T-helper 1 cell (primary cell): Measurements from ENCODE around the gene CAVIN1.
"Not testable (repeated sequence)": the region's sequence is repeated elsewhere in the genome, so short reads cannot be mapped to it uniquely, and the experiment has no call there.

Experiments
- DNase-seq, 5 donors: peaks; one replicate each; pipeline ENCODE4 v3.0.0-alpha.2; 2012 to 2020
- total RNA-seq, 4 donors: gene quantifications; one replicate each; lab custom pipeline; 2026; lab: John Stamatoyannopoulos, UW

The CAVIN1 gene
- 0.47 to 1.1 (median 0.69) reads per million in 4 donors for total RNA-seq

- DNase-seq, result no peak
Observed at GRCh38 chr17:42422958-42423712, at the start of gene CAVIN1. Gene CAVIN1 (minus strand): TSS chr17:42423256. CDS start chr17:42423097, 159 bp downstream.

DNA sequence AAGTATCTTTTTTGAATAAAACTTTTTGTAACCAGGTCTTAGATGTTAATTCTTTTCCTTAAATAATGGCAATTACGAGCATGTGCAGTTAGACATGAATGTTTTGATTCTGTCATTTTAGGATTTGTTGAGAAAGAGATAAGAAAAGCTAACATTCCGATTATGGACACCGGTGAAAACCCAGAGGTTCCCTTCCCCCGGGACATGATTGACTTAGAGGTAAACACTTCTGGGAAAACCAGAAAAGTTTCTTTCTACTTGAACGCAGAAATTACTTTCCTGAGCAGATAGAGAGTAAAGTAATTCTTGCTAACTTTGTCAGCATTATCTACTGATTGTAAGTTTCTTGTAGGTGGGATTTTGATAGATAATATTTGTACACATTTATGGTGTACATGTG, 44.8 kb upstream of the CAVIN1 start:
- DNase-seq, result no peak

- DNase-seq, result no peak
Observed at GRCh38 chr17:42463976-42464400, 40.9 kb upstream of the CAVIN1 start.

DNA sequence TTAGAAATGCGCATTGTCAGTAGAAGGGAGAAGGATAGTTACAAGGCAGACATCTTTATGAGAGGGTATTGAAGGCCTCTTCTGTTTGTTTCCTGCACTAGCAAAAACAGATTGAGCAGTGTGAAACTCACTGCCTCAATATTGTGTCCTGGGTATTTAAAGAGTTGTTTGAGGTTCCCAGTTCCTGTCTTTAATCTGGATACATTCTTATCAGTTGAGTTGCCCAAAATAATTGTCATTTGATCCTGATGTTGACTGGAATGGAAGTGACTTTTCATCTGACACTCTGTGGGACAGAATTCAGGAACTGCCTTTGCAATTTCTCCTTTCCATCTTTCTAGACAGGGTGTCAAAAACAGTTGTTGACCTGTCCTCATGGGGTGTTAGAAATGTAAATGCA, 37.3 kb upstream of the CAVIN1 start:
- no peak for DNase-seq

DNA sequence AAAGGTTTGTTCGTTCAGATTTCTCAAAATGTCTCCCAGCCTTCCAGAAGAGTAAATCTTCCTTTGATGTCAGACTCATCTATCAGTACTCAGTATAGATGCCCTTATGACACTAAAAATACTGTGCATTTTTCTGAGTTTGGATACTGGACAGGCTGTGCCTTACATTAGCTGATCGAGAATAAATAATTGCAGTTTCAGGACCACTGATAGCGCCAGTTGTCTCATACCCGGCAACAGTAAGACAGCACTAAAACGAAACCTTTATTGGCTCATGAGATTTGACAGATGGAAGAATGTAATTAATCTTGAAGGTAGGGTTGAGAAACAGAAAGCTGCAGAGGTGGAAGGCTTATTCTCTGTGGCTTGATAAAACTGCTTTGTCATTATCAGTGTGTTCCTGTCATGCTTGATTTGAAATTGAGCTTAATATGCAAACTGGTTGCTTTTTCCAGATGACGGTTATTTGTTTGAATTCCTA, 36.8 kb upstream of the CAVIN1 start:
- DNase-seq, result peak in 1 of 5 donors; percentile 50

DNA sequence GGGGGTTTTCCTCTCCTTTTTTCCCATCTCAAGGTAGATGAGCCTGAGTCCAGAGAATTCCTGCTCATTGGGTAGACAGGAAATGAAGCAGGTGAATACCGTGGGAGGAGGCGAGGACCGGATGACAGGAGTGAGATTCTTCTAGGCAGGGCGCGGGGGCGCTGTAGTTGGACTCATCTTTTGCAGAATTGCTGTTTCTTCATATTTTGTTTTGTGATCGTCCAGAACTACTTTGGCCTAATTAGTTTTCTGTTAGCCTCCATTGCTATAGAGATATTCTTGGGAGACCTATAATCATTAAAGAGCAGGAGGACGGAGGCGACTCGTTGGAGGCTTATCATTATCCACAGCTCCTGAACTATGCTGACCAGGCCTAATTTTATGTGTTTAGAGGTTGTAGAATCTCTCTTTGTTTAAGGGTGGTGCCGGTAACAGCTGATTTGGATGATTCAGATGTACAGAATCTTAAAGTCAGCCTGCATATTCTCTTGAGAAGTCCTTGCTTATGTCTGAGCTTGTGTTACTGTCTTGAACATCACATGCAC, 36.3 kb upstream of the CAVIN1 start:
- DNase-seq, result peak in 1 of 5 donors; percentile 20

DNA sequence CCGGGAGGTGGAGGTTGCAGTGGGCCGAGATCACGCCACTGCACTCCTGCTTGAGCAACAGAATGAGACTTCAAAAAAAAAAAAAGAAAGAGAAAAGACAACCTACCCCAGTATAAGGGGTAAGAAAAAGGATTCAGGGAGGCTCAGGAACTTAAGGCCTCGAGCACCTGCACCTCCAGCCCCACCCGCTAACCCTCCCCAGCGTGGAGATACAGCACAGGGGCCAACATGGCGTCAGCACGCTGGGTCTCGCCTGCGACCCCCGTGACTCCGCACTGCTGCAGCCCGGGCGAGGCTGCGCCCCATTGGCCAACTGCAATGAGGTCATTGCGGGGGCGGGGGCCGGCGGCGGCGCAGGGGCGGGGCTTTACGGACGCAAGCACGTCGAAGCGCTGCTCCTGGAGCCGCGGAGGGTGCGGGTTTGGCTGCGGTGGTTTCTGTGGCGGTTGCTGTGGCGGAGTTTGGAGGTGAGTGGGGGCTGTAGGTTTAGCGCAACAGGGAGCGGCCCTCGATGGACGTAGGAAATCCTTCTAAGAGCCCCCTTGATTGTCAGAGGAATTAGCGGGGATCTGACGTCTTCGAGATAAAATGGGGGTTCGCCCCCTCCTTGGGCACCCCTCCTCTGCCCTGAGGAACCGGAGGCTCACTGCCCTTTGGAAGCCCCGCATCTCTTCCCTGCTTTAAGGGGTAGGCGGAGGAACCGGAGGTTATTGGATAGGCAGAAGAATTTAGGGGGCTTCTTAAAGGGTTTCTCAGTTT, 35.6 kb upstream of the CAVIN1 start, which contains the start of gene ATP6V0A1:
Gene ATP6V0A1 (plus strand): TSS at position 382 of the 759 bp plus-strand sequence. CDS start 2,017 bp downstream, outside the sequence.
- peak; percentile 62 to 86 (median 79) for DNase-seq

DNA sequence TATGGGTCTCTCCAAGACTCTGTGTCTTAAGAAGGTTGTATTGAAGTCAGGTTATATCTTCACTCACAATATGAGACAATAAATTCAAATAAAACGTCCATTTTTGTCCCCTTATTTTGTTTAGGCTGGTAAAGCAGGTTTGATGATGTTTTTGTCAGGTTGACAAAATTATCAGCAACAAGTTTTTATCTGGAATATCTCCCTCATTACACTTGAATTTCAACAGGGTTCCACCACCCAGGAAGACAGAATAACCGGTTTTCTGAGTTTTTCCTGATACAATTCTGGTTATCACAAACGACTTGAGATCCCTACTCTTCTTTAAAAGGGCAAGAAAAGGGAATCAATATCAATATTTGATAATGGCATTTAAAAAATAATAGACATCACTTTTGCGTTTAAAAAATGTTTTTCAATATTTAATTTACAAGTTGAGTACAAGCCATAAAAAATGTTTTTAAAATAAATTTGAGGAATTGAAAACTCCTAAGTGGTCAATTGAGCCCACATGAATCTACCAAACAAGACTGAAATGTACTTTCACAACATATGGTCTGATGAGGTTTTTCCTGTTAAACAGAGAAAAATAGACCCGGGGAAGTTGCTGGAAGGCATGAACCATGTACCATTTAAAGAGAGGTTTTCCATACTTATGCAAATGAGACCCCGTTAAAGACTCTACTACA, 34.2 kb upstream of the CAVIN1 start:
- no peak for DNase-seq

GRCh38 chr17:42456223-42457106, 33.4 kb upstream of the CAVIN1 start:
- DNase-seq, result peak in 2 of 5 donors; percentile 11 to 65

DNA sequence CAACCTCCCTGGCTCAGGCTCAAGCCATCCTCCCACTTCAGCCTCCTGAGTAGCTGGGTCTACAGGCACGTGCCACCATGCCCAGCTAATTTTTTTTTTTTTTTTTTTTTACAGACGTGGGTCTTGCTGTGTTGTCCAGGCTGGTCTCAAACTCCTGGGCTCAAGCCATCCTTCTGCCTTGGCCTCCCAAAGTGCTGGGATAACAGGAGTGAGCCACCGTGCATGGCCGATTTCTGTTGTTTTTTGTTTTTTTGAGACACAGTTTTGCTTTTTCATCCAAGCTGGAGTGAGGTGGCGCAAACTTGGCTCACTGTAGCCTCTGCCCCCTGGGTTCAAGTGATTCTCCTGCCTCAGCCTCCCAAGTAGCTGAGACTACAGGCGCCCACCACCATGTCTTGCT, 31.9 kb upstream of the CAVIN1 start:
- DNase-seq, result not testable (repeated sequence)

- DNase-seq, result no peak
Observed at GRCh38 chr17:42453439-42453838, 30.4 kb upstream of the CAVIN1 start.

- DNase-seq, result not testable (repeated sequence)
Observed at GRCh38 chr17:42451270-42451669, 28.2 kb upstream of the CAVIN1 start.

DNA sequence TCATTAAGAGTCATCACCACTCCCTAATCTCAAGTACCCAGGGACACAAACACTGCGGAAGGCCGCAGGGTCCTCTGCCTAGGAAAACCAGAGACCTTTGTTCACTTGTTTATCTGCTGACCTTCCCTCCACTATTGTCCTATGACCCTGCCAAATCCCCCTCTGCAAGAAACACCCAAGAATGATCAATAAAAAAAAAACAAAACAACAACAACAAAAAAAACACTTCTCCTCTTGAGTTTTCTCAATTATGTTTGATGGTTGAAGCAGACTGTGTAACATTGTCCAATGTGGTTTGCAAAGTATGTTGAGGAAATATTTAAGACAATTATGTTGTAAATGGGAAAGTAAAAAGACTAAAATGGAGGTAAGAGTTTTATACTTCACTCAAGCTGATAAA, 26.8 kb upstream of the CAVIN1 start:
- DNase-seq, result not testable (repeated sequence)

DNA sequence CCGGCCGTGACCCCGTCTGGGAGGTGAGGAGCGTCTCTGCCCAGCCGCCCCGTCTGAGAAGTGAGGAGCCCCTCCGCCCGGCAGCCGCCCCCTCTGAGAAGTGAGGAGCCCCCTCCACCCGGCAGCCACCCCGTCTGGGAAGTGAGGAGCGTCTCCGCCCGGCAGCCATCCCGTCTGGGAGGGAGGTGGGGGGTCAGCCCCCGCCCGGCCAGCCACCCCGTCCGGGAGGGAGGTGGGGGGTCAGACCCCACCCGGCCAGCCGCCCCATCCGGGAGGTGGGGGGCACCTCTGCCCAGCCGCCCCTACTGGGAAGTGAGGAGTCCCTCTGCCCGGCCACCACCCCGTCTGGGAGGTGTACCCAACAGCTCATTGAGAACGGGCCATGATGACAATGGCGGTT, 26.1 kb upstream of the CAVIN1 start:
- DNase-seq, result not testable (repeated sequence)

GRCh38 chr17:42442196-42442565, 19.1 kb upstream of the CAVIN1 start:
- no peak for DNase-seq

DNA sequence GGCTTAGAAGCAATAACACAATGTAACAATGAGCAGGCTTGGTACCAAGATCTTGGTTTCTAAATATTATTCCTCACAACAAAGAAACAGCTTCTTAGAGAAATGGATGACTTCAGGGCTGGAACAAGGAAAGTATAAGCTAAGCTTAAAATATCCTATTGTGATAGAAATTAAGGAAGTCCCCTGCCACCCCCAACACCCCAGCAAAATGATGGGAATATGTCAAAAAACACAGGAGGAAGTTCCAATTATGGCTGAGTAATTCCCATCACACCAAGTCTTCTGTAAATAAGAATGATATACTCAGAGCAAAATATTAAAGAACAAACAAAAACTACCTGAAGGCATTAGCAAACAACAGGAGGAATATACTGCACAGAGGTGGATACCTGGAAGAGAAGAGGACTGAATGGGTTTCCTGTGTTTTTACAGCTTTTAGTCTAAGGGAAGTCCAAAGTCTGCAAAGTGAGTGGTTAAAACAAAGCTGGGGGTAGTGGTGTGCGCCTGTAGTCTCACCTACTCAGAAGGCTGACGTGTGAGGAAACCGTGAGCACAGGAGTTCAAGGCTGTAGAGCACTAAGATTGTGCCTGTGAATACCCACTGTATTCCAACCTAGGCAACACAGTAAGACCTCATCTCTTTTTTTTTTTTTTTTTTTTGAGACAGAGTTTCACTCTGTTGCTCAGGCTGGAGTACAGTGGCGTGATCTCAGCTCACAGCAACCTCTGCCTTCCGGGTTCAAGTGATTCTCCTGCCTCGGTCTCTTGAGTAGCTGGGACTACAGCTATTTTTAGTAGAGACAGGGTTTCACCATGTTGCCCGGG, 18.5 kb upstream of the CAVIN1 start:
- no peak for DNase-seq

GRCh38 chr17:42438600-42439567, 15.8 kb upstream of the CAVIN1 start:
- DNase-seq, result peak in 2 of 5 donors; percentile 35 to 39

- DNase-seq, result no peak
Observed at GRCh38 chr17:42436391-42436790, 13.3 kb upstream of the CAVIN1 start.

DNA sequence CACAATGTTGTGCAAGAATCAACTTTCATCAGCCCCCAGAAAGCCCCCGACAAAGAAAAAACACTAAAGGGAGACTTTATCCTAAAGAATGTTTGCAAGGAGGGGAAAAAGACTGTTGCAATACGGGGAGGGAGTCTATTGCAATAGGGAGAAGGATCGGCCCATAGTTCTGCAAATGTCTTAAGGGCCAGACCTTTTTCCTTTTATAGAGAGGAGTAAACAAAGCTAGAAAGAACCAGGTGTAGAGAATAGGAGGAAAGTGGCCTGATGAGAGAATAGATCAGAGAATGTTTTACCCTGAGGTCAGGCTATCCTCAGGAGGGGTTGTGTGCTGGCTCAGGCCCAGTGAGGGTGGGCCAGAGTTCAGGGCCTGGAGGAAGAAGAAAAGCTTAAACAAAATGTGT, 8.7 kb upstream of the CAVIN1 start:
- DNase-seq, result no peak
